Left ventricle myocardium inferior (tissue), 1 donor: ENCODE measurements around the gene SLC12A5. TPM values are rescaled to one million over a fixed set of nuclear protein-coding genes. Genes with fewer than 3 reads are reported as not detected.
"Not testable (repeated sequence)": the region's sequence is repeated elsewhere in the genome, so short reads cannot be mapped to it uniquely, and the experiment has no call there.

Experiments
- DNase-seq: peaks from one replicate; pipeline ENCODE4 v3.0.0-alpha.2; 2020
- H3K27ac ChIP-seq: fragments of 200-600 bp; replicated peaks from 2 replicates; pipeline ENCODE4 v1.8.0; 2021
- H3K27me3 ChIP-seq: fragments of 200-600 bp; 2 replicates; pipeline ENCODE4 v1.8.0; 2021; ENCODE audit warnings: low read depth
- H3K36me3 ChIP-seq: fragments of 200-600 bp; 2 replicates; pipeline ENCODE4 v1.8.0; 2021
- H3K4me1 ChIP-seq: fragments of 200-600 bp; 2 replicates; pipeline ENCODE4 v1.8.0; 2021
- H3K4me3 ChIP-seq: fragments of 200-600 bp; 2 replicates; pipeline ENCODE4 v1.8.0; 2021; ENCODE audit warnings: mild to moderate bottlenecking, moderate library complexity
- H3K9me3 ChIP-seq: fragments of 200-600 bp; replicated peaks from 2 replicates; pipeline ENCODE4 v1.8.0; 2021
- CTCF ChIP-seq: fragments of 200-600 bp; IDR thresholded peaks from 2 replicates; pipeline ENCODE4 v1.8.0; 2021; ENCODE audit warnings: antibody characterized with exemption, mild to moderate bottlenecking, borderline replicate concordance
- intact Hi-C: fragments of 100-400 bp; cut with micrococcal nuclease; formaldehyde crosslinking; loops from one replicate; pipeline ENCODE4 v1.11.0; 2022
- long read RNA-seq: library from polyadenylated mRNA; unstranded; transcript quantifications from one replicate; pipeline ENCODE4 v2.0.0, GENCODE V29; 2021
- total RNA-seq: library from RNA; stranded (reverse); fragmentation: NEBNext Ultra II Directional; extraction: Animal tissue kit (Norgen Biotek cat#: 25700); gene quantifications from one replicate; pipeline ENCODE4 v1.2.1, GENCODE V29; 2021
- donor health status: DM: no; HTN: yes; CAD: no; lungs with severe emphysema.

The SLC12A5 gene
- not detected for total RNA-seq
- long read RNA-seq, partial matches to known transcripts, result 0 of 1 reads
- long read RNA-seq, other reads (novel, unspliced or antisense), result 0 of 1 reads

GRCh38 chr20:46028772-46029371, at the start of gene SLC12A5:
Gene SLC12A5, plus strand, starts transcription at chr20:46029215. Its CDS starts 130 bp downstream, at chr20:46029345.
- DNase-seq, result no peak
- Histone ChIP-seq H3K9me3 (no peaks in the 10 kb centered on the region), H3K27ac (no peak within 1 kb of the TSS), H3K27me3 (peaks cover 100% of the 10 kb centered on the region), H3K4me1 (peaks cover 8% of the 10 kb centered on the region), H3K36me3 (no peaks in the 10 kb centered on the region), H3K4me3 (no peak within 1 kb of the TSS)
- no peak for TF ChIP-seq CTCF
- intact Hi-C loops, result loop anchor here (10.0 kb wide), 1 partner anchor 146 kb away; no protein-coding TSS in a partner anchor

GRCh38 chr20:45981261-45981660, 47.8 kb upstream of the SLC12A5 start:
- no peak for DNase-seq
- Histone ChIP-seq H3K27ac (no peak overlapping the region), H3K4me1 (no peaks in the 10 kb centered on the region), H3K27me3 (peaks cover 37% of the 10 kb centered on the region), H3K36me3 (no peaks in the 10 kb centered on the region), H3K9me3 (no peaks in the 10 kb centered on the region), H3K4me3 (no peak overlapping the region)
- intact Hi-C loops, result no loop called here
- TF ChIP-seq CTCF, result no peak

GRCh38 chr20:45983279-45983743, 45.7 kb upstream of the SLC12A5 start:
- no peak for DNase-seq
- H3K9me3 ChIP-seq, result no peaks in the 10 kb centered on the region
- H3K4me1 ChIP-seq, result no peaks in the 10 kb centered on the region
- H3K36me3 ChIP-seq, result no peaks in the 10 kb centered on the region
- no peak overlapping the region for H3K27ac ChIP-seq
- peaks cover 50% of the 10 kb centered on the region for H3K27me3 ChIP-seq
- intact Hi-C loops, result no loop called here
- H3K4me3 ChIP-seq, result no peak overlapping the region
- TF ChIP-seq CTCF, result no peak

- no peaks in the 10 kb centered on the region for H3K9me3 ChIP-seq
- no peak overlapping the region for H3K27ac ChIP-seq
- intact Hi-C loops, result no loop called here
- peaks cover 69% of the 10 kb centered on the region for H3K27me3 ChIP-seq
- TF ChIP-seq CTCF, result no peak
- no peaks in the 10 kb centered on the region for H3K36me3 ChIP-seq
- no peak for DNase-seq
- H3K4me3 ChIP-seq, result no peak overlapping the region
- H3K4me1 ChIP-seq, result no peaks in the 10 kb centered on the region
Observed at GRCh38 chr20:45985573-45985972, 43.4 kb upstream of the SLC12A5 start.

- peak; percentile 68 for DNase-seq
- H3K4me1 ChIP-seq, result no peaks in the 10 kb centered on the region
- H3K27me3 ChIP-seq, result peaks cover 70% of the 10 kb centered on the region
- no peaks in the 10 kb centered on the region for H3K9me3 ChIP-seq
- TF ChIP-seq CTCF, result peak; percentile 84
- intact Hi-C loops, result no loop called here
- no peak overlapping the region for H3K4me3 ChIP-seq
- no peak overlapping the region for H3K27ac ChIP-seq
- H3K36me3 ChIP-seq, result no peaks in the 10 kb centered on the region
Observed at GRCh38 chr20:45987108-45987780, 41.8 kb upstream of the SLC12A5 start.

- H3K9me3 ChIP-seq, H3K4me1 ChIP-seq, H3K4me3 ChIP-seq, H3K36me3 ChIP-seq, H3K27ac ChIP-seq, intact Hi-C loops, DNase-seq: not testable (repeated sequence)
- peaks cover 72% of the 10 kb centered on the region for H3K27me3 ChIP-seq
Observed at GRCh38 chr20:45988830-45989229, 40.2 kb upstream of the SLC12A5 start.
